Activated naive CD8-positive, alpha-beta T cell treated with anti-CD3 and anti-CD28 coated beads, Interleukin-2, amount 50 U/mL, for 24 hours (primary cell): Measurements from ENCODE around the gene GALNT4.
A peak's percentile ranks its signal among the peaks of the same experiment; 100 is the strongest.

Experiments
- ATAC-seq: fragments of 150-1000 bp; cut with Tn5 transposase; one replicate; pipeline ENCODE4 v1.10.0; 2021
- DNase-seq: peaks from one replicate; pipeline ENCODE4 v3.0.0; 2021
- H3K27ac Mint-ChIP-seq: one replicate; pipeline ENCODE4 v1.8.0; 2021; ENCODE audit warnings: mild to moderate bottlenecking, mixed read lengths
- H3K27me3 Mint-ChIP-seq: one replicate; pipeline ENCODE4 v1.8.0; 2021; ENCODE audit warnings: mixed read lengths
- H3K36me3 Mint-ChIP-seq: one replicate; pipeline ENCODE4 v1.8.0; 2021; ENCODE audit warnings: low read depth, mixed read lengths
- H3K4me1 Mint-ChIP-seq: one replicate; pipeline ENCODE4 v1.8.0; 2021; ENCODE audit warnings: mixed read lengths
- H3K4me3 Mint-ChIP-seq: one replicate; pipeline ENCODE4 v1.8.0; 2021; ENCODE audit warnings: mild to moderate bottlenecking, moderate library complexity, mixed read lengths
- H3K9me3 Mint-ChIP-seq: one replicate; pipeline ENCODE4 v1.8.0; 2021; ENCODE audit warnings: mixed read lengths

The GALNT4 gene

GRCh38 chr12:89524541-89525304 is at the start of gene GALNT4:
Gene GALNT4 (minus strand): TSS chr12:89524796. CDS start chr12:89524549, 247 bp downstream.
- peak; percentile 75 for ATAC-seq
- Mint-ChIP-seq H3K27ac (peak within 1 kb of the TSS; percentile 95), H3K27me3 (no peaks in the 10 kb centered on the region), H3K9me3 (no peaks in the 10 kb centered on the region), H3K4me1 (peaks cover 58% of the 10 kb centered on the region), H3K36me3 (peaks cover 28% of the 10 kb centered on the region), H3K4me3 (peak within 1 kb of the TSS; percentile 93)
- DNase-seq = peak; percentile 74

DNA sequence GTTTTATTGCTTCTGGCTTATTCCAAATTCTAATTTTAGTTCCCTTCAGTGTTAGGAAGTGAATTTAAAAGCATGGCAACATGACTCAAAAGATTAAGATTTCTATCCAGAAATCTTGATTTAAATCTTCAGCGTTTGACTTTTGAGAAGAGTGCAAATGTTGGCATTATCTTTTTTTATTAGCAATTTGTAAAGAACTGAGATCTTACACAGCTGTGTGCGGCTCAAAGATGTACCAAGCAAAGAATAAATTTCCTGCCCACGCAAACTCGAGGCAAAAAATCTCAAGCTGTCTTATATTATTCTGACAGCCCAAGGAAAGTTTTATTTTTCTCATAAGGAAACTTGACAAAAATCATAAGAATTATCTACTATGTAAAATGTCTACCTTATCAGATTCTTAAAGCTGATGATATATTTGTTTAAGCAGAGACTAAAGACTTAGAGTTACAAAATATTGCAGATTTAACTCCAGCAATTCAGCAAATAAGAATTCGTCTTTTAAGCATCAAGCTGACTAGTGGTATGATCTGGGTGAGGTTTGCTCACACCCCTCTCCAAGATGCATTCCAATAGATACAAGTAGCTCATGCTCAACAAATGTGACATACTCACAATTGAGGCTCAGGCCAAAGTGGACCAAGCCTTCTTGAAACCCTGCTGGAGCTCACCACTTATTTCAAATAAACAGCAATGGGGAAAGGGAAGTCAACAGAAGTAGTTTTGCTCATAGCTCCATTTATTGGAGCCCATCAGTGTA is 48.6 kb upstream of the GALNT4 start:
- Mint-ChIP-seq H3K4me1 (peaks cover 10% of the 10 kb centered on the region), H3K4me3 (no peak overlapping the region), H3K36me3 (peaks cover 3% of the 10 kb centered on the region), H3K9me3 (no peaks in the 10 kb centered on the region), H3K27me3 (no peaks in the 10 kb centered on the region), H3K27ac (no peak overlapping the region)
- ATAC-seq (no peak), DNase-seq (no peak)

- Mint-ChIP-seq H3K4me3 (no peak overlapping the region), H3K4me1 (peaks cover 13% of the 10 kb centered on the region), H3K36me3 (peaks cover 3% of the 10 kb centered on the region), H3K27me3 (no peaks in the 10 kb centered on the region), H3K9me3 (no peaks in the 10 kb centered on the region), H3K27ac (no peak overlapping the region)
- DNase-seq (no peak), ATAC-seq (no peak)
Measured at GRCh38 chr12:89571491-89572195, 47.0 kb upstream of the GALNT4 start.

- ATAC-seq (no peak), DNase-seq (no peak)
- Mint-ChIP-seq H3K27ac (no peak overlapping the region), H3K4me3 (no peak overlapping the region), H3K36me3 (peaks cover 3% of the 10 kb centered on the region), H3K4me1 (peaks cover 14% of the 10 kb centered on the region), H3K27me3 (no peaks in the 10 kb centered on the region), H3K9me3 (no peaks in the 10 kb centered on the region)
Measured at GRCh38 chr12:89568484-89568883, 43.9 kb upstream of the GALNT4 start.

DNA sequence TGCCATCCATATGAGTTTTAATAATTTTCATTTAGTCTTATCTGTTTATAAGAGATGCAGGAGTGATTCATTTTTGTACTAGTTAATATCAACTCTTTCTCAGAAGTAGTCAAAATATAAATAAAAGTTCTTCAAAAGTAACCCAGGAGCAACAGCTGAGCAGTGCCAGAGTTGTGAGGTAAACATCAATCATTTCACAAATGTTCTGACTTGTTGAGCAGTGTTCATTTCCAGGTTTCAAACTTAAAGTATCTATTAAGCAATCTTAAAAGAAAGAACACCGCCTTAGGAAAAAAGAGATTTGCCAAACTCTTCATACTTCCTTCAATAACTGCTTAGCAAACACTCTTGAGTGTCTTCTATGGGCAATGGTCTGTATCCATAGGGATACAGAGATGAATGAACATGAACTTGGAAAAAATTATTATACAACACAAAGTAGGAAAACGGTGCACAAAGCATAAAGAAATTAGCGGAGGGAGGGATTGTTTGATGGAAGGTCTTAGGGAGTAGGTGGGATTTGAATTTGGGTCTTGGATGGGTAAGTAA is 43.2 kb upstream of the GALNT4 start:
- Mint-ChIP-seq H3K4me1 (peaks cover 14% of the 10 kb centered on the region), H3K9me3 (no peaks in the 10 kb centered on the region), H3K27ac (no peak overlapping the region), H3K27me3 (peaks cover 2% of the 10 kb centered on the region), H3K36me3 (peaks cover 3% of the 10 kb centered on the region), H3K4me3 (no peak overlapping the region)
- DNase-seq = no peak
- ATAC-seq = no peak

GRCh38 chr12:89566615-89567014 is 42.0 kb upstream of the GALNT4 start:
- Mint-ChIP-seq H3K4me3 (no peak overlapping the region), H3K27ac (no peak overlapping the region), H3K9me3 (no peaks in the 10 kb centered on the region), H3K36me3 (peaks cover 3% of the 10 kb centered on the region), H3K4me1 (peaks cover 14% of the 10 kb centered on the region), H3K27me3 (peaks cover 3% of the 10 kb centered on the region)
- DNase-seq (no peak), ATAC-seq (peak; percentile 94)

GRCh38 chr12:89565002-89565401 is 40.4 kb upstream of the GALNT4 start:
- no peak overlapping the region for H3K27ac Mint-ChIP-seq
- no peaks in the 10 kb centered on the region for H3K9me3 Mint-ChIP-seq
- no peak overlapping the region for H3K4me3 Mint-ChIP-seq
- peaks cover 3% of the 10 kb centered on the region for H3K36me3 Mint-ChIP-seq
- no peak for ATAC-seq
- H3K27me3 Mint-ChIP-seq = peaks cover 3% of the 10 kb centered on the region
- peaks cover 11% of the 10 kb centered on the region for H3K4me1 Mint-ChIP-seq
- no peak for DNase-seq

- DNase-seq (no peak), ATAC-seq (no peak)
- Mint-ChIP-seq H3K9me3 (no peaks in the 10 kb centered on the region), H3K4me3 (no peak overlapping the region), H3K4me1 (no peaks in the 10 kb centered on the region), H3K27me3 (peaks cover 7% of the 10 kb centered on the region), H3K27ac (no peak overlapping the region), H3K36me3 (no peaks in the 10 kb centered on the region)
Measured at GRCh38 chr12:89559753-89560152, 35.2 kb upstream of the GALNT4 start.

- ATAC-seq (no peak), DNase-seq (no peak)
- Mint-ChIP-seq H3K9me3 (peaks cover 4% of the 10 kb centered on the region), H3K27me3 (peaks cover 4% of the 10 kb centered on the region), H3K4me3 (no peak overlapping the region), H3K4me1 (no peaks in the 10 kb centered on the region), H3K36me3 (no peaks in the 10 kb centered on the region), H3K27ac (no peak overlapping the region)
Measured at GRCh38 chr12:89556976-89557375, 32.4 kb upstream of the GALNT4 start.

GRCh38 chr12:89552376-89552775 is 27.8 kb upstream of the GALNT4 start:
- ATAC-seq (no peak), DNase-seq (no peak)
- Mint-ChIP-seq H3K27me3 (peaks cover under 1% of the 10 kb centered on the region), H3K9me3 (peaks cover 4% of the 10 kb centered on the region), H3K27ac (no peak overlapping the region), H3K4me1 (no peaks in the 10 kb centered on the region), H3K4me3 (no peak overlapping the region), H3K36me3 (no peaks in the 10 kb centered on the region)

DNA sequence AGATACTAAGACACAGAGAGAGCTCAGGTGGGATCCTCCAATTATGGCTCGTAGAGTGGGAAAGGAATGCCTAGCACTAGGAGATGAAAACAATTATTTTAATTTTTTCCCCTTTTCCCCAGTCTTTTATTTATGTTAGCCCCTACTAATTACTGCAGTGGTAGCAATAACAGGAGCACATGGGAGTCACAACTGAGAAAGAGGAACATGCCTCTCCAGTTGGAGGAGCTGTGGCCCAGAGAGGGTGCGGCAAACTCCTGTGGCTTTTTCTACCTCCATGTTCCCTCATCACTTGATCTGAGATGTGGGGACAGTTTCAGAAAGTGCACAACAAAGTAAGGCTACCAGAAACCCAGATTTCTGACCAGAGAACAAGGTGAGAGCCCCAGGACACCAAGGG is 27.2 kb upstream of the GALNT4 start:
- Mint-ChIP-seq H3K4me1 (no peaks in the 10 kb centered on the region), H3K27me3 (no peaks in the 10 kb centered on the region), H3K27ac (no peak overlapping the region), H3K36me3 (no peaks in the 10 kb centered on the region), H3K9me3 (peaks cover 4% of the 10 kb centered on the region), H3K4me3 (no peak overlapping the region)
- ATAC-seq = no peak
- DNase-seq = no peak

- Mint-ChIP-seq H3K27me3 (no peaks in the 10 kb centered on the region), H3K4me1 (peaks cover 4% of the 10 kb centered on the region), H3K9me3 (no peaks in the 10 kb centered on the region), H3K27ac (no peak overlapping the region), H3K4me3 (no peak overlapping the region), H3K36me3 (no peaks in the 10 kb centered on the region)
- DNase-seq (no peak), ATAC-seq (no peak)
Measured at GRCh38 chr12:89547101-89547500, 22.5 kb upstream of the GALNT4 start.

GRCh38 chr12:89546151-89546550 is 21.6 kb upstream of the GALNT4 start:
- Mint-ChIP-seq H3K27ac (no peak overlapping the region), H3K9me3 (no peaks in the 10 kb centered on the region), H3K4me3 (no peak overlapping the region), H3K4me1 (peaks cover 4% of the 10 kb centered on the region), H3K36me3 (no peaks in the 10 kb centered on the region), H3K27me3 (no peaks in the 10 kb centered on the region)
- DNase-seq (no peak), ATAC-seq (no peak)

DNA sequence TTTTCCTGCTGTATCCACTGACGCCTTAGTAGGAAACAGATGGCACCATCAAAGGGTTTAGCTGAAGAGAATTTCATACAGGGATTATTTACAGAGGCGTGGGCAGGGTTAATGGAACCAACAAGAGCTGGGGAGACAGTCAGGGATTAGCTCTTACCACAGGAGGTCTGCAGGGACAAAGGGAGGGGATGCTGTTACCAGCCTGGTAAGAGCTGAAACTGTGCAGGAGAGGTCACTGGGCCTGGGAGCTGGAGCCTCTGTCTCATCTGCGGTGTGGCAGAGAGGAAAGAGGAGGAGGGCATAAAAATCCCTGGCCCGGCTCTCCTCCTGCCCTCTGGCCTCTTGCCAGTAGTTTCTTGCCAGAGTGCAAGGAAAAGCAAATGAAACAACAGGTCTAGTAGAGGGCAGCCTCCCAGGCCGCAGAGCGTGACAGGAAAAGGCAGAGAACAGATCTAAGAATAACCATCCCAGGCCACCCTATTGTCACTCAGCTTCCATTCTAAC is 20.1 kb upstream of the GALNT4 start:
- Mint-ChIP-seq H3K4me3 (no peak overlapping the region), H3K27me3 (no peaks in the 10 kb centered on the region), H3K36me3 (no peaks in the 10 kb centered on the region), H3K9me3 (no peaks in the 10 kb centered on the region), H3K27ac (no peak overlapping the region), H3K4me1 (peaks cover 4% of the 10 kb centered on the region)
- DNase-seq (no peak), ATAC-seq (no peak)
